Stimulated activated CD4-positive, alpha-beta T cell treated with anti-CD3 and anti-CD28 coated beads, Interleukin-4, amount 100 ng/mL, for 1 hour (primary cell): Measurements from ENCODE around the gene CDHR2.
"Not testable (repeated sequence)": the region's sequence is repeated elsewhere in the genome, so short reads cannot be mapped to it uniquely, and the experiment has no call there.

Experiments
- DNase-seq: peaks from one replicate; pipeline ENCODE4 v3.0.0-alpha.2; 2020

The CDHR2 gene

GRCh38 chr5:176599749-176600430, 50.7 kb downstream of the CDHR2 start:
- not testable (repeated sequence) for DNase-seq

DNA sequence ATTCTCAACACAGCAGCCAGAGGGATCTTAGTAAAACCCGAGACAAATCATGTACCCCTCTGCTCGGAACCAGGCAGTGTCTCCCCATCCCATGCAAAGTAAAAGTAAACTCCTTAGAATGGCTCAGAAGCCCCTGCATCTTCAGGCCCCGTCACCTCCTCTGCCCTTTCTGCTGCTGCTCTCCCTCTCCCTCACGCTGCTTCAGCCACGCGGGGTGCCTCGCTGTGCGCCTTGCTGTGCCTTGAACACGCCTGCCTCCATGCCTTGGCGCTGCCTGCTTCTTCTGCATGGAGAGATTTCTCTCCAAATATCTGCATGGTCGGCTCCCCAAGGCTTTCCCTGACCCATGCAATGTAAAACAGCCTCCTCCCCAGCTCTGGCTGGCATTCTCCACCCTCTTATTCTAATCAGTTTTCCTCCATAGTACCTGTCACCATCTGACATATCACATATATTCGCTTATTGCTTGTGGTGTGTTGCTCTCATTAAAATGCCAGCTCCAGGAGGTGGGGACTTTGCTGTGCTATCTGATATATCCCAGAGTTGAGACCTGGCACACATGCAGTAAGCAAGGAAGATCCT, 52.9 kb downstream of the CDHR2 start:
- no peak for DNase-seq

DNA sequence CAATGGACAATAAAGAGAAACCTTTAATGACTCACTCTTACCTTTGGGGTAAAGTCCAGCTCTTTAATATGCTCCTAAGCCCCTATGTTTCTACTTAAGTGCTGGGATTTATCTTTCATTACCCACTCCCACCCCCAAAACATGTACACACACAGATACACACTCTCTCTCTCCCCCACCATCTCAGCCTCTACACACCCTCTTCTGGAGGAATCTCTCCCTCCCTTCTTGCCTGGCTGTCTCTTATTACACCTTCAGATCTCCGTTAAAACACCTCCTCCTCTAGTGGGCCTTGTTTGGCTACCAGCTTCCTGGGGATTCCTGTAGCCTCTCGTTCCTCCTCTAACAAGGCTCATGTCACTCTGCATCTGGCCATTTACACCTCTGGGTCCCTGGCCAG, 53.9 kb downstream of the CDHR2 start:
- DNase-seq = no peak

GRCh38 chr5:176606032-176606431, 56.9 kb downstream of the CDHR2 start:
- DNase-seq = no peak

DNA sequence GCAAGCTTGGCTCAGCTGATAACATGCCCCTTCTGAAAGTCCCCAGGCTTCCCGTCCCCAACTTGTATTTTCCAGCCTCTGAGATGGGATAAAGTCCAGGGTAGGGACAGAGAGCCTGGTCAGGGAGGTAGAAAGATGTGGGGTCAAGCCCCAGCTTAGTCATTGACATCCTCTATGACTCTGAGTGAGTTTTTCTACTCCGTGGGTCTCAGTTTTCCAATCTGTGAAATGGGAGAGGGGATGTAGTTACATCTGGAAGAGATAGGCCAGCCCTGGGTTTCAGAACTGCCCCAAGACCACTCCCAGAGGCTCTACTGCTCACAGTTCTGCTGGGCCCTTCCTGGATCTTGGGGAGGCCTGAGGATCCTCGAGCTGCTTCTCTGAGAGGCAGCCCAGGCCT, 57.7 kb downstream of the CDHR2 start:
- no peak for DNase-seq

GRCh38 chr5:176608142-176608705, 59.1 kb downstream of the CDHR2 start:
- DNase-seq = no peak

DNA sequence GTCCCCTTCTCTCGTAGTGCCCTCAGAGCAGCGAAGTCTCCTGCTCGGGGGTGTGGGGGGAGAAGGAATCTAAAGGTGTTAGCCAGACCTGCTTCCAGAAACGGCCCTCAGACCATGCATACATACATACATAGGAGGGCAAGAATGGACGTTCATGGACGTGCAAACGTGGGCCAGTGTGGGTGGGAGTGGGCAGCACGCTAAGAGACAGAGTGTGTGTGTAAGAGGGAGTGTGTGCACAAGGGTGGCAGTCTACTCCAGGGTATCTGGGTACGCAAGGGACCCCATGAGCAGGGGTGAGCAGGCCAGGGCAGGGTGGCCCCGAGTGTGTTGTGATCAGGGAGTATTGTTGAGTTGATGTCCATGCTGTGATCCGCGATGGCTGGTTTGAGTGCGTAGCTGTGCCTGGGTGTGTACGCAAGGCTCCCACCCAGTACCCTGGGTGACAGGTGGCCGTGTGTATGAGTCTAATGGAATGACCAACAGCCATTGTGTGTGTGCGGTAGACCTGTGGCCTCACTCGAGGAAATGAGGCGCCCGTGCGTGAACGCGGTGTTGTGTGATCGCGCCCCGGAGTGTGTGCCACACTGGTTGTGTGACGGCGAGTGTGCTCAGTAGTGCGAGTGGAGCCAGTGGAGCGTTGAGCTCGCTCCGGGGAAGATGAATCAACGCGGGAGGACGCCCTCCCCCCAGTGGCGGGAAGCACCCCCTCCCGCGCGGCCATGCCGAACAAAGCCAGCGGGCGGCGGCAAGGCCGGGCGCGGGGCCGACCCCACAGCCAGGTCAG, 60.0 kb downstream of the CDHR2 start:
- peak; percentile 25 for DNase-seq

DNA sequence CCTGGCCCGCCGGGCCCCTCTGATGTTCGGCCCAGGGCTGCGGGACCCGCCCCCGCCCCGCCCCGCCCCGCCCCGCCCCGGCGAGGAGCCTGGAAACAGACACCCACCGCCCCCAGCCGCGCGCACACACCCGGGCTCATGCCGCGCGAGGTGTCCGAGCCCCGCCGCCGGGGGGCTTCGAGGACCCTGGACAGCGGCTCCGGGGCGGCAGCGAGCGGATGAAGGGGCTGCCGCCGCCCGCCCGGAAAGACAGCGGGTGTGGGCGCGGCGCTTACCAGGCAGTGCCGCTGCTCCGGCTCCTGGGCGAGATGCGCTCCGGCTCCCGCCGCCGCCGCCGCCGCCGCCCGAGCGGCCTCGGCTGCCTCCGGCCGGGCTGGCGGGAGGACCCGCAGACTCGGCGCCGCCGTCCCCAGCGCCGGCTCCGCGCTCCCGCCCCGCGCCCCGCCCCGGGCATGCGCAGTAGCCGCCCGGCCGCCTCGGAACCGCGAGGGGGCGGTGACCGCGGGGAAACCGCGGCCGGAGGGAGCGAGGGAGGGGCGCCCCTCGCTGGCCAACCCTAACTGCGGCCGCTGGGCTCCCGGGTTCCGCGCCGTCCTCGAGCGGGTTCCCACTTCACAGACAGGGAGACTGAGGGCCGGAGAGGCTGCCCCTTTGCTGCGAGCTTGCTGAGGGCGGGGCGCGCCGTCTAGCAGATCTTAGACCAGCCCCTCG, 60.7 kb downstream of the CDHR2 start, which contains the start of gene GPRIN1:
GPRIN1 (minus strand) TSS at position 433 of the 711 bp plus-strand sequence. CDS start 10,322 bp downstream, outside the sequence.
- DNase-seq = peak; percentile 69

DNA sequence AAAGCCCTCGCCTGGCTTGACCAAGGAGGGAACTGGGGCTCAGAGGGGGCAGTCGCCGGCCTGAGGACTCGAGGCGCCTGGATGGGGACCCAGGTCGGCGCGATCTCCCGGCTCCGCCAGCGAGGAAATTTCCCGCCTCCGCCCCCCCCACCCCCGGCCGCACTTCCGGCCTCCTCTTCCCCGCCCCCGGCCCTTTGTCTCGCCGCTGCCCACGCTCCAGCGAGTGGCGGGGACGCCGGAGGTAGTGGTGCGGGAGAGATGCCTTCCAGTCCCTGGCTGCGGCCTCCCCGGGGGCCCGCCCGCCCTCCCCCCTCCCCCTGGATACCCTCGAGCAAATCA, 61.3 kb downstream of the CDHR2 start:
- DNase-seq = no peak

DNA sequence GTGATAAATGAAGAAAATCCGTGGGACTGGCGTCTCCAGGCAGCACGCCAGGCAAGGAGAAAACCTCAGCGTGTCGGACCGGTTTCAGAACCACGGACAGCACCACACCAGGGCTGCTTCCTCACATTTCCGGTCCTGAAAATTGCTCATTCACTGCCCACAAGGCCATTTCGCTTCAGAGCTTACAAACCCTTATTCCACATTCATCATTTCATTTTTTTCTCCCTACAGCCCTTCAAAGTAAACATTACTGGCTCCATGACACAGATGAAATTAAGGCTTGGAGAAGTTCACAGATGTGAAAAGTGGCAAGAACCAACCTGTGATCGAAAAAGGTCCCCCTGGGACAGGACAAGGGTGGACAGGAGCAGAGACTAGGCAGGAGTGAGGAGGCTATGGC, 62.3 kb downstream of the CDHR2 start:
- peak; percentile 39 for DNase-seq

GRCh38 chr5:176612008-176612407, 62.9 kb downstream of the CDHR2 start:
- DNase-seq = no peak

DNA sequence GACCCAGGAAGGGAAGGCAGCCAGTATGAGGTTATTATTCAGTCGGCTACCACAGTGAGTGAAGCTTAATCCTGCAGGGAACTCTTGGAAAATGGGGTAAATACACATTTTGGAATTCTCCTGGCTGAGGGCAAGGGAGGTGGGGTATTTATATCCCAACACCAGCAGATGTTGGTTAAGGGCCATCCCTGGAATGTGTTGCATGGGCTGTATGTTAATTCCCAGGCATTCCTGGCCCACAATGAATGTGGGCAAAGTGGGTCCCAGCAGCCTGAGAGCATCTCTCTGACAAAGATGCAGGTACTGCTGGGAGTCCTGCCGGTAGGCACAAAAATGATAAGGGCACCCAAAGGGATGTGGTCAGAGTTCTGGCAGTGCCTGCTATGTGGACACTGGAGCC, 63.7 kb downstream of the CDHR2 start:
- DNase-seq = no peak

GRCh38 chr5:176614805-176615478, 65.8 kb downstream of the CDHR2 start:
- DNase-seq = no peak

DNA sequence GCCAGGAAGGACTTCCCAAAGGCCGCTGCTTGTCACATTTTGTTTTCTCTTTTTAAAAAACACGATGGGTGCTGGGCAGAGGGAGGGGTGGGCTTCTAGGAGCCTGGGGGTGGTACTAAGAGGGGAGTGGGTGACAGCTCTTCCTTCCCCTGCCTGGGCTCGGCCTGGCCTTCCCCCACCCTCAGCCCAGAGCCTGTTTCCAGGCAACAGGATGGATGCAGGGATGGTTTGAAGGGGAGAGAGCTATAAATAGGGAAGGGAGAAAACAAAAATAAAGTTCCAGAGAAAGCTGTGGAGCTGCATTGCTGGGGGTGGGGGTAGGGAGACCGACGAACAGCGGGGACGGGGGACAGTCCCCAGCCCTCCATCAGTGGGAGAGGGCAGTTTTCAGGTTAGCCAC, 67.4 kb downstream of the CDHR2 start:
- DNase-seq = no peak

DNA sequence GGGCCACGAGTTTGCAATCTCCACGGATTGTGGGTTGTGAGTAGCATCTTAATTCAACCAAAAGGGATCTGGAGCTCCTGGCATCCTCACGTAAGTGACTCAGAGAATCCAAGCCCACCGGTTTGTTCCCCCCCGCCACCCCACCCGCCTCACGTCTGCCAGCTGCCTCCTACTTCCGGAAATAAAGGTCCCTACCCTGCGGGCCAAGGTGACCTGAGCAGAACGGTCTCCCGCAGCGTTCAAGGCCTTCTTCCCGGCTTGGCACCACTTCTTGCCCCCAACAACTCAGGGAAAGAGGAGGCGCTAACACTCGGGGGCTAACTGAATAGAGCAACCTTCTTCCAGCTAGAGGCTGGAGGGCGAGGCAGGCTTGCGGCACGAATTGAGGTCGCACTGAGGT, 69.6 kb downstream of the CDHR2 start:
- no peak for DNase-seq

- peak; percentile 81 for DNase-seq
Observed at GRCh38 chr5:176619203-176619568, 70.0 kb downstream of the CDHR2 start.

DNA sequence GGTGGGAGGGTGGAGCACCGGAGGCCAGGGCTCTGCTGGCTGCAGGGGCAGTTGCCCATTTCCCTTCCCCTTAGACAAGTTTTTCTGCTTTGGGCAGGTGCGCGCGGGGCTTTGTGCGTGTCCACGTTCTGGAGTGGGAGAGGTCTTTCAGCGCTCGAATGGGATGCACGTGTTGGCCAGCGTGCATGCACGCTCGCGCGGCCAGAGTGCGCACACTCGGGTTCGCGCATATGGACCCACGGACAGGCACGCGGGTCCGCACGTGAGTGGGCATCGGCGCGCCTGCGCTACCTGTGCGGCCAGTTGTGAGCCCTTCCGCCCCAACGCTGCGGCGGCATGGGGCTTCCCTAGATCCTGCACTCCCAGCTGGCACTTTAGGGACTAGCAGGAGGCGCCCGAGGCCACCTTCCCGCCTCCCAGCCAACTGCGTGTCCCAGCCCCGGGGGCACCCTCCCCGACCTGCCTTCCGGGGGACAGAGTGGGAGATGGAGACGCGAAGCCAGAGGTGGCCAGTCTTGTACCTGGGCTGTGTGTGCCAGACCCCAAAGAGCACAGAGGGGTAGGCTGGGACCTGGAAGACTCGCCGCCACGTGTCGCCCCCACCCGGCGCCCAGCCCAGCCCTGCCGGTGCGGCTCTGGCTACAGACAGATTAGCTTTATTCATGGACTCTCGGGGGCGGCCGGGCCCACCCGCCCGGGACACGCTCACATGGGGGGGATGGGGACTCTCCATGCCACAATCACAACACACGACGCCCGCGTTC, 70.6 kb downstream of the CDHR2 start:
- DNase-seq = no peak

DNA sequence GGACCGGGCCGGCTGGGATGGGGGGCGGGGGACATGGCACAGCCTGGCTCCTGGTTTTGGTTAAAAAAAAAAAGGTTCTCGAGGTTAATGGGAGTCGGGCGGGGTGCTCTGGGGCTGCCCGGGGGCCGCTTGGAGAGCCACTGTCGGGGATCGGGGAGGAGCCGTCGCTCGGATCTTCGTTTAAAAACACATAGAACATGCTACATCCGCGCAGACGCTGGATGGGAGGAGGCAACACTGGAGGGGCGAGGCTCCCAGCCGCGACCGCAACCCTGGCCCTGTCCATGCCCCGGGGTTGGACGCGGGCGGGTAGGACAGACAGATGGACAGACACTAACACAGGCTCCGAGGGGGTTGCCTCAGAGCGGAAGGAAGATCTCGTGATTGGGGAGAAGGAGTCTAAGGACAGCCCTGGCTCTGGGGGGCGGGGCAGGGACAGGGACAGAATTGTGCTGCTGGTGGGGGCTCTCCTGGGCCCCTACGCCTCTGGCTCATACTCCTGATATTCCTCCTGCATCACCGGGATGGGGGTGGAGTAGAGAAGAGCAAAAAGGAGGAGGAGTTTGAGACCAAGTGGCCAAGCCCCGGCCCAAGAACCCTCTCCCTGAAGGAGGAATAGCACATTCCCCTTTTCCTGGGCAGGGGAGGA, 71.3 kb downstream of the CDHR2 start:
- DNase-seq = peak; percentile 7

DNA sequence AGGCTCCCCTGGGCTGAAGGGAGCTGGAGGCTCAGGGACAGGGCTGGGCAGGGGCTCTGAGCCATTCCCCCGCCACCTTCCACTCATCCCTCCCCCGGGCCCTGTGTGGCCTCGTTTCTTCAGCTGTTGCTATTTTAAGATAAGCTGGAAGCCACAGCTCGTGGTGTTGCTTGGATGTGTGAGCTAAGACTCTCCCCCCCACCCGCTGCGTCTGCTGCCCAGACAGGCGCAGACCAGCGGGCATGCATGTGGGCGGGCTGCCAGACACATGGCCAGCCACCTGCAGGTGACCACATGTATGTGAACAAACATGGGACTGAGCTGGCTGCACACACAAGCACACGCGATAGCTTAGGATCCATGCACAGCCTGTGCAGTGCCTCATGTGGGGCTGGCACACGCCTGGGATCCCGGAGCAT, 72.5 kb downstream of the CDHR2 start:
- no peak for DNase-seq

DNA sequence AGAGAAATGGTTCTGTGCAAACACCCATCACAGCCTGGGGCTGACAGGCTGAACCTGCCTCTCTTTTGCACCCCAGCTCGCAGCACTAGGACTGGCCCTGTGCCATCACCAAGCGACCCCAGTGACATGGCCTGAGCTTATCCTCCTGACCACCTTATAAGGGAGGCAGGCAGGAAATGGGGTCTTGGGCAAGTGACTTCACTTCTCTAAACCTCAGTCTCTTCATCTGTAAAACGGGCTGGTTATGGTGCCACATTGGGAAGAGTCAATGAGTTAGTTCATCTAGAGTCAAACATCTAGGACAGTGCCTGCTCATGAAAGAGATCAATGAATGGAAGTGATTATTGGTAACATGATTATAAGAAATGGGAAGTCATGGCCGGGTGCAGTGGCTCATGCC, 75.0 kb downstream of the CDHR2 start:
- no peak for DNase-seq

GRCh38 chr5:176624938-176625337, 75.8 kb downstream of the CDHR2 start:
- no peak for DNase-seq
